Measurements from ENCODE around the gene ANXA7. TPM values are rescaled to one million over a fixed set of nuclear protein-coding genes. Genes with fewer than 3 reads are reported as not detected.

The ANXA7 gene
- total RNA-seq, 2 donors from 2014 or later: 22.7 to 46.2 TPM

DNA sequence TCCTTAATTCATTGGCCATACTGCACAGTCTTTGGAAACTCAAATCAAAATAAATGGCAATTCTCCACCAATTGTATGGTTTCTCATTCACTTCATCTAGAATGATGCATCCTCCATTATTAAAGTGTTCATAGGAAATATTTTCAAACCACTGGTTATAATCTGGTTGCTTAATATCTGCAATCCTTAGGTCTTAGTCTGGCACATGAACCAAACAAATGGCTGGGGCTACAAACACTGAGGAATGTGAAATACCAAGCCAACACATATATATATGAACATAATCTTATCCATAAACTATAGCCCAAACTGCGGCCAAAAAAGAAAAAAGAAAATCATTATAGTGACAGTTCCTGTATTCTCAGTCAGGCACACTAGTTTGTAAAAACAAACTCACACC is 25.2 kb upstream of the ANXA7 start:
- Histone ChIP-seq H3K9me3 (no peaks in the 10 kb centered on the region), H3K27me3 (no peaks in the 10 kb centered on the region), H3K27ac (no peak overlapping the region), H3K36me3 (replicated peaks in 1 of 2; ENCODE audit: insufficient read depth in 1 of 2, low read depth in 2 of 2) (peaks cover 4 to 6% of the 10 kb centered on the region in 2 donors), H3K4me1 (no peaks in the 10 kb centered on the region), H3K4me3 (no peak overlapping the region)
- DNase-seq (no peak), ATAC-seq (no peak)
- TF ChIP-seq, protein P1, sequence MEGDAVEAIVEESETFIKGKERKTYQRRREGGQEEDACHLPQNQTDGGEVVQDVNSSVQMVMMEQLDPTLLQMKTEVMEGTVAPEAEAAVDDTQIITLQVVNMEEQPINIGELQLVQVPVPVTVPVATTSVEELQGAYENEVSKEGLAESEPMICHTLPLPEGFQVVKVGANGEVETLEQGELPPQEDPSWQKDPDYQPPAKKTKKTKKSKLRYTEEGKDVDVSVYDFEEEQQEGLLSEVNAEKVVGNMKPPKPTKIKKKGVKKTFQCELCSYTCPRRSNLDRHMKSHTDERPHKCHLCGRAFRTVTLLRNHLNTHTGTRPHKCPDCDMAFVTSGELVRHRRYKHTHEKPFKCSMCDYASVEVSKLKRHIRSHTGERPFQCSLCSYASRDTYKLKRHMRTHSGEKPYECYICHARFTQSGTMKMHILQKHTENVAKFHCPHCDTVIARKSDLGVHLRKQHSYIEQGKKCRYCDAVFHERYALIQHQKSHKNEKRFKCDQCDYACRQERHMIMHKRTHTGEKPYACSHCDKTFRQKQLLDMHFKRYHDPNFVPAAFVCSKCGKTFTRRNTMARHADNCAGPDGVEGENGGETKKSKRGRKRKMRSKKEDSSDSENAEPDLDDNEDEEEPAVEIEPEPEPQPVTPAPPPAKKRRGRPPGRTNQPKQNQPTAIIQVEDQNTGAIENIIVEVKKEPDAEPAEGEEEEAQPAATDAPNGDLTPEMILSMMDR (IDR thresholded peaks at IDR 0.05): no peak
- no peak for TF ChIP-seq POLR2A (IDR thresholded peaks at IDR 0.05)
- WGBS, 2 donors: 75 to 77% methylated on average over 1 of the region's 1 CpG
- intact Hi-C loops (cut with DNase I): no loop called here

DNA sequence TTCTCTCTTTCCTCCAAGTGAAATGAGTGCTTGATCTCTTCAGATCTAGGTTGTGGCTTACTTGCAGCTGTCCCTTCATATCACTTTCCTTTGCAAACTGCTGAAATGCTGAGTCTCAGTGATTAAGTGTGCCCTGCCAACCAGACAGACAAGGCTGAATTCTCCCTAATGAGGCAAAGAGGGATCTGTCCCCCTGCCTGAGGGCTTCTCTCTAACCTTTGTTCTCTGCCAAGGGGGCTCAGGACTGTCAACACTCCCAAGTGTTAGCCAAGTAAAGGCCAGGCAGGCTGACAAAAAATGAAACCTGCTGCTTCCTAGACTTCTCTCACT is 19.6 kb upstream of the ANXA7 start, which contains the start of gene MSS51:
Gene MSS51 (minus strand): TSS at position 24 of the 330 bp plus-strand sequence. CDS start 5,277 bp downstream, outside the sequence.
- DNase-seq: no peak
- H3K4me1 ChIP-seq: no peaks in the 10 kb centered on the region
- no peaks in the 10 kb centered on the region for H3K9me3 ChIP-seq
- no peak within 1 kb of the TSS for H3K27ac ChIP-seq
- no peak for TF ChIP-seq POLR2A (IDR thresholded peaks at IDR 0.05)
- TF ChIP-seq, protein P1 (IDR thresholded peaks at IDR 0.05): no peak
- intact Hi-C loops (cut with DNase I): no loop called here
- no peak within 1 kb of the TSS for H3K4me3 ChIP-seq
- H3K27me3 ChIP-seq: no peaks in the 10 kb centered on the region
- peaks cover 4 to 6% of the 10 kb centered on the region in 2 donors for H3K36me3 ChIP-seq (replicated peaks in 1 of 2; ENCODE audit: insufficient read depth in 1 of 2, low read depth in 2 of 2)
- ATAC-seq: no peak

DNA sequence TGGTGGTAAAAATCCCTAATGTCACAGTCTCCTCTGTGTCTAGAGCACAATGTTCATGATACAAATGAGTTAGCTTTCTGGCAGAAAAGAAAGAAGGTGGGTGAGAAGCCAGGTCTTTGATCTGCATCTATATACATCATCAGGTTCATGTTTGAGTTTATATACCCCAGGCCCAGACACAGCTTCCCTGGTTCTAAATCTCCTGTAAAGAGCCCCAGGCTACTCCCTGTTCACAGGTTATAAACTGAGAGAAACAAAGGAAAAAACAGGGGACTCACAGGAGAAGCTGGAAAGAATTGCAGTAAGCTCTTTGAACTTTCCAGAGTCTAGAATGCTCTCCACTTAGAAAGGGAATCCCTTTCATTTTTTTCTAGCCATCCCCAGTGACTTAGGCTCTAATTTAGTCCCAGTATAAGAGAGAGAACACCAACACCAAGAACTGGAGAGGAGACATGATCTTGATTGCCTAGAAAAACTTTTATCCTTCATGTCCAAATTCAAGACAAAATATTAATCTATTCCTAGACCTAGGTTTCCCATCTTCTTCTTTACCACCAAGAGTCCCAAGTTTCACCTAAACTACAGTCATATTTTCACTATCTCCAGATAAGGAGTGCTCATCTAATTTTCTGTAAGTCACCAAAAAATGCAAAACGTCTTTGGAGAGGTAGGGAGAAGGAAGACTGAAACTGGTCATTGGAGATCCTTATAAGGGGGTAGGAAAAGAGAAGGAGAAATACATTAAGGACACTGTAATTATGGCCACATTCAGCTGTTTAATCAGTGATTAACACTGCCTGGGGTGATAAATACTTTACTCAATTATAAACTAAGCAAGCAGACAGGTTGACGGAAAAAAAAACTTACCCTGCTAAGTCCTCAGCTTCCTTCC is 19.0 kb upstream of the ANXA7 start:
- intact Hi-C loops (cut with DNase I): no loop called here
- H3K4me1 ChIP-seq: no peaks in the 10 kb centered on the region
- H3K27me3 ChIP-seq: no peaks in the 10 kb centered on the region
- peaks cover 1 to 3% of the 10 kb centered on the region in 2 donors for H3K36me3 ChIP-seq (replicated peaks in 1 of 2; ENCODE audit: insufficient read depth in 1 of 2, low read depth in 2 of 2)
- H3K4me3 ChIP-seq: no peak overlapping the region
- no peaks in the 10 kb centered on the region for H3K9me3 ChIP-seq
- ATAC-seq: no peak
- no peak overlapping the region for H3K27ac ChIP-seq
- TF ChIP-seq, protein P1 (IDR thresholded peaks at IDR 0.05): no peak
- no peak for TF ChIP-seq POLR2A (IDR thresholded peaks at IDR 0.05)
- 74 to 79% methylated on average over 2 of the region's 2 CpGs for WGBS, 2 donors
- no peak for DNase-seq

DNA sequence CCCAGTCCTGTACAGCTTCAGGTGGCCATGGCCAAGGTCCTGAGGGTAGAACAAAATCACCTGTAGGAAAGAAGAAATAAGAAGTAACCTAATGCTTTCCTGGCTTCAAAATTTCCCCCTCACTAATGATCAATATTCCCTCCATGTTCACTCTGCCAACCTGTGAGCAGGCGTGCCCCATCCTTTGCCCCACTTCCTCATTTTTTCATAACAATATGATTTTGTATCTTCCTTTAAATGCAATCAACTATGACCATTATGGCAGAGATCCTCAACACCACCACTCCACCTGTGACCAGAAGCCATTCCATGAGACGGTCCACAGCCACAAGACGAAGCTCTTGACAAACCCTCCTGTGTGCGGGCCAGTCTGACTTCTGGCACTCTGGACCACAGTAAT is 12.5 kb upstream of the ANXA7 start:
- WGBS, 2 donors: 96 to 97% methylated on average over 4 of the region's 4 CpGs
- H3K36me3 ChIP-seq (replicated peaks in 1 of 2; ENCODE audit: insufficient read depth in 1 of 2, low read depth in 2 of 2): peaks cover 0 to 12% of the 10 kb centered on the region in 2 donors
- DNase-seq: no peak

More for the DNA sequence above, 12.5 kb upstream of the ANXA7 start:
- Histone ChIP-seq H3K4me3 (no peak overlapping the region), H3K27ac (no peak overlapping the region), H3K4me1 (no peaks in the 10 kb centered on the region), H3K27me3 (no peaks in the 10 kb centered on the region), H3K9me3 (no peaks in the 10 kb centered on the region)
- intact Hi-C loops (cut with DNase I): no loop called here
- TF ChIP-seq, protein P1 (IDR thresholded peaks at IDR 0.05): no peak
- no peak for TF ChIP-seq POLR2A (IDR thresholded peaks at IDR 0.05)
- ATAC-seq: no peak
